Measurements from ENCODE around the gene ZNF678. TPM values are rescaled to one million over a fixed set of nuclear protein-coding genes. Genes with fewer than 3 reads are reported as not detected.

ZNF678 gene
- total and polyA plus RNA-seq, 2 donors (not counting 1 experiment from before 2014, with no cell fraction given) = 2.2 to 7.3 TPM

DNA sequence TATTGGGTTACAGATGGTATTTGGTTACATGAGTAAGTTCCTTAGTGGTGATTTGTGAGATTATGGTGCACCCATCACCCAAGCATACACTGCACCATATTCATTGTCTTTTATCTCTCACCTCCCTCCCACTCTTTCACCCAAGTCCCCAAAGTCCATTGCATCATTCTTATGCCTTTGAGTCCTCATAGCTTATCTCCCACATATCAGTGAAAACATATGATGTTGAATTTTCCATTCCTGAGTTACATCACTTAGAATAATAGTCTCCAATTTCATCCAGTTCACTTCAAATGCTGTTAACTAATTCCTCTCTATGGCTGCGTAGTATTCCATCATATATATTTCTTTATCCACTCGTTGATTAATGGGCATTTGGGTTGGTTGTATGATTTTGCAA, 36.8 kb upstream of the ZNF678 start:
- Histone ChIP-seq H4K20me1 (ENCODE audit: control insufficient read depth, extremely low read depth, insufficient read depth, low read length) (no peaks in the 10 kb centered on the region), H3K79me2 (ENCODE audit: control insufficient read depth, insufficient read depth, low read length) (no peaks in the 10 kb centered on the region), H3K9me3 (ENCODE audit: control insufficient read depth, insufficient read depth, low read depth, low read length) (no peaks in the 10 kb centered on the region), H3K27me3 (ENCODE audit: control insufficient read depth, insufficient read depth, low read length) (no peaks in the 10 kb centered on the region), H3K36me3 (ENCODE audit: control insufficient read depth, insufficient read depth, low read length) (no peaks in the 10 kb centered on the region), H3K4me3 (replicated peaks in 1 of 4; ENCODE audit: control extremely low read depth in 1 of 4, insufficient read depth in 1 of 4, low read depth in 3 of 4, low read length in 4 of 4) (no peak overlapping the region), H3K27ac (ENCODE audit: insufficient read depth, low read length) (no peak overlapping the region), H3K4me2 (ENCODE audit: extremely low read depth, insufficient read depth, low read length) (no peak overlapping the region), H2AFZ (ENCODE audit: low read length) (no peak overlapping the region), H3K4me1 (ENCODE audit: control insufficient read depth, extremely low read depth, insufficient read depth, low read length) (no peaks in the 10 kb centered on the region), H3K9ac (ENCODE audit: insufficient read depth, low read length) (no peak overlapping the region)
- no peak for DNase-seq (ENCODE audit: low read depth in 2 of 2)
- TF ChIP-seq CTCF (conservative IDR thresholded peaks at IDR 0.05 in 1 of 2, IDR thresholded peaks at IDR 0.05 in 1 of 2; ENCODE audit: low read depth in 1 of 2, low read length in 2 of 2) (no peak), EZH2 (IDR thresholded peaks at IDR 0.05; ENCODE audit: low read length, missing control alignments) (no peak)

- DNase-seq (ENCODE audit: low read depth in 2 of 2) = peak in 1 of 2 donors; percentile 6
- Histone ChIP-seq H3K9me3 (ENCODE audit: control insufficient read depth, insufficient read depth, low read depth, low read length) (no peaks in the 10 kb centered on the region), H3K36me3 (ENCODE audit: control insufficient read depth, insufficient read depth, low read length) (no peaks in the 10 kb centered on the region), H3K27ac (ENCODE audit: insufficient read depth, low read length) (no peak overlapping the region), H2AFZ (ENCODE audit: low read length) (no peak overlapping the region), H3K27me3 (ENCODE audit: control insufficient read depth, insufficient read depth, low read length) (no peaks in the 10 kb centered on the region), H3K4me2 (ENCODE audit: extremely low read depth, insufficient read depth, low read length) (no peak overlapping the region), H3K4me1 (ENCODE audit: control insufficient read depth, extremely low read depth, insufficient read depth, low read length) (no peaks in the 10 kb centered on the region), H3K9ac (ENCODE audit: insufficient read depth, low read length) (no peak overlapping the region), H3K4me3 (replicated peaks in 1 of 4; ENCODE audit: control extremely low read depth in 1 of 4, insufficient read depth in 1 of 4, low read depth in 3 of 4, low read length in 4 of 4) (no peak overlapping the region), H4K20me1 (ENCODE audit: control insufficient read depth, extremely low read depth, insufficient read depth, low read length) (no peaks in the 10 kb centered on the region), H3K79me2 (ENCODE audit: control insufficient read depth, insufficient read depth, low read length) (no peaks in the 10 kb centered on the region)
- TF ChIP-seq EZH2 (IDR thresholded peaks at IDR 0.05; ENCODE audit: low read length, missing control alignments) (no peak), CTCF (conservative IDR thresholded peaks at IDR 0.05 in 1 of 2, IDR thresholded peaks at IDR 0.05 in 1 of 2; ENCODE audit: low read depth in 1 of 2, low read length in 2 of 2) (no peak)
Observed at GRCh38 chr1:227532019-227532619, 31.2 kb upstream of the ZNF678 start.

- Histone ChIP-seq H3K27ac (ENCODE audit: insufficient read depth, low read length) (no peak overlapping the region), H3K79me2 (ENCODE audit: control insufficient read depth, insufficient read depth, low read length) (no peaks in the 10 kb centered on the region)
Observed at GRCh38 chr1:227540170-227541098, 22.9 kb upstream of the ZNF678 start.

More at GRCh38 chr1:227540170-227541098, 22.9 kb upstream of the ZNF678 start:
- Histone ChIP-seq H3K4me3 (replicated peaks in 1 of 4; ENCODE audit: control extremely low read depth in 1 of 4, insufficient read depth in 1 of 4, low read depth in 3 of 4, low read length in 4 of 4) (no peak overlapping the region), H3K9me3 (ENCODE audit: control insufficient read depth, insufficient read depth, low read depth, low read length) (no peaks in the 10 kb centered on the region), H3K27me3 (ENCODE audit: control insufficient read depth, insufficient read depth, low read length) (no peaks in the 10 kb centered on the region), H2AFZ (ENCODE audit: low read length) (no peak overlapping the region), H4K20me1 (ENCODE audit: control insufficient read depth, extremely low read depth, insufficient read depth, low read length) (no peaks in the 10 kb centered on the region), H3K9ac (ENCODE audit: insufficient read depth, low read length) (no peak overlapping the region), H3K36me3 (ENCODE audit: control insufficient read depth, insufficient read depth, low read length) (no peaks in the 10 kb centered on the region), H3K4me2 (ENCODE audit: extremely low read depth, insufficient read depth, low read length) (no peak overlapping the region), H3K4me1 (ENCODE audit: control insufficient read depth, extremely low read depth, insufficient read depth, low read length) (no peaks in the 10 kb centered on the region)
- no peak for DNase-seq (ENCODE audit: low read depth in 2 of 2)
- TF ChIP-seq CTCF (conservative IDR thresholded peaks at IDR 0.05 in 1 of 2, IDR thresholded peaks at IDR 0.05 in 1 of 2; ENCODE audit: low read depth in 1 of 2, low read length in 2 of 2) = no peak
- TF ChIP-seq EZH2 (IDR thresholded peaks at IDR 0.05; ENCODE audit: low read length, missing control alignments) = no peak
